A549 (cell line): ENCODE measurements around the gene HSD3B7.
A peak's percentile ranks its signal among the peaks of the same experiment; 100 is the strongest.

Experiments used
- BHLHE40 ChIP-seq: IDR thresholded peaks from 2 replicates; pipeline ENCODE4 v1.6.1; 2012; ENCODE audit warnings: low read depth, low read length, inconsistent platforms
- CBX8 ChIP-seq: fragments of 200-600 bp; sonication (generic); IDR thresholded peaks from 2 replicates; pipeline ENCODE4 v1.6.1; 2016
- CHD4 ChIP-seq: fragments of 200-600 bp; sonication (generic); IDR thresholded peaks from 2 replicates; pipeline ENCODE4 v1.6.1; 2016; ENCODE audit warnings: antibody characterized with exemption, mild to moderate bottlenecking, borderline replicate concordance
- CTCF ChIP-seq: fragments of >200 bp; sonication (Bioruptor Twin); formaldehyde crosslinking; IDR thresholded peaks from 3 replicates; pipeline ENCODE4 v1.5.1; 2016
- MAFK ChIP-seq: fragments of 450-650 bp; IDR thresholded peaks from 2 replicates; pipeline ENCODE4 v1.6.1; 2014; ENCODE audit not compliant: partially characterized antibody
- MYC ChIP-seq: IDR thresholded peaks from 2 replicates; pipeline ENCODE4 v1.6.1; 2012; ENCODE audit warnings: mild to moderate bottlenecking, inconsistent platforms, low read length, improper control_type of control experiment, borderline replicate concordance
- NR3C1 ChIP-seq: fragments of >200 bp; sonication (Bioruptor Twin); formaldehyde crosslinking; IDR thresholded peaks from 3 replicates; pipeline ENCODE4 v1.6.1; 2017
- REST ChIP-seq: fragments of 200-600 bp; sonication (generic); IDR thresholded peaks from 2 replicates; pipeline ENCODE4 v1.6.1; 2016; ENCODE audit warnings: antibody characterized with exemption, mild to moderate bottlenecking, moderate library complexity

GRCh38 chr16:31032736-31033708 is 48.0 kb downstream of the HSD3B7 start, which contains the start of gene STX4:
- no peak for TF ChIP-seq CTCF
- no peak for TF ChIP-seq CHD4
- TF ChIP-seq NR3C1, result no peak
- no peak; the same call in 1 of the 2 replicates for TF ChIP-seq MYC
- peak; percentile 64; the same call in 1 of the 2 replicates for TF ChIP-seq BHLHE40
- TF ChIP-seq MAFK, result no peak
- no peak for TF ChIP-seq REST
- TF ChIP-seq CBX8, result no peak
